ENCODE measurements around the gene SELENOM. TPM values are rescaled to one million over a fixed set of nuclear protein-coding genes. Genes with fewer than 3 reads are reported as not detected.
"Not testable (repeated sequence)": the region's sequence is repeated elsewhere in the genome, so short reads cannot be mapped to it uniquely, and the experiment has no call there.

Gene SELENOM
- total RNA-seq, 1 experiment from 2014 or later, result 16.3 TPM

DNA sequence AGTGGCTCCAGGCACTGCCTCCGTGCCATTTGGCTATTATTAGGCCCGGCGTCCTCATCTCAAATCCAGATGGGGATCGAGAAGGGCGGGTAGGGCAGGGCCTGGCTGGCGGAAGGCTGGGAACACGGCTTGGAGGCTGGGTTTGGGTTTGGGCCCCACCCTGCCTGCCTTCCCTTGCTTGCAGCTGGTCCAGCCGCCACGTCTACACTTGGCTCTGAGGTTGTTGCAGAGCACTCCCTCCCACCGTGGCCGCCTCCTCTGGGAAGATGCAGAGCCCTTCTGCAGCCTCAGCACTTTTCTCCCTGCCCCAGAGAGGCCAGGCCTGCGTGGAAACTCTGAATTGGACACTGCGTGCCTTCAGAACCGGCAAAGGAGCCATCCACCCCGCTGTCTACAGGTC lies 31.4 kb downstream of the SELENOM start (continued):
- TF ChIP-seq, protein P1, sequence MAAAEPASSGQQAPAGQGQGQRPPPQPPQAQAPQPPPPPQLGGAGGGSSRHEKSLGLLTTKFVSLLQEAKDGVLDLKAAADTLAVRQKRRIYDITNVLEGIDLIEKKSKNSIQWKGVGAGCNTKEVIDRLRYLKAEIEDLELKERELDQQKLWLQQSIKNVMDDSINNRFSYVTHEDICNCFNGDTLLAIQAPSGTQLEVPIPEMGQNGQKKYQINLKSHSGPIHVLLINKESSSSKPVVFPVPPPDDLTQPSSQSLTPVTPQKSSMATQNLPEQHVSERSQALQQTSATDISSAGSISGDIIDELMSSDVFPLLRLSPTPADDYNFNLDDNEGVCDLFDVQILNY (CRISPR knock-in tag; IDR thresholded peaks at IDR 0.05), result no peak
- TF ChIP-seq SMAD3 (CRISPR knock-in tag; IDR thresholded peaks at IDR 0.05; ENCODE audit: borderline replicate concordance) (no peak), EMX1 (CRISPR knock-in tag; IDR thresholded peaks at IDR 0.05) (no peak), OVOL2 (CRISPR knock-in tag; IDR thresholded peaks at IDR 0.05; ENCODE audit: borderline replicate concordance) (no peak), TEAD1 (CRISPR knock-in tag; IDR thresholded peaks at IDR 0.05) (no peak), MXD4 (CRISPR knock-in tag; IDR thresholded peaks at IDR 0.05; ENCODE audit: borderline replicate concordance) (no peak), NFATC4 (CRISPR knock-in tag; IDR thresholded peaks at IDR 0.05) (no peak), ZNF671 (CRISPR knock-in tag; IDR thresholded peaks at IDR 0.05) (no peak), NR1H2 (CRISPR knock-in tag; IDR thresholded peaks at IDR 0.05) (no peak), PRRX2 (CRISPR knock-in tag; IDR thresholded peaks at IDR 0.05) (no peak), IRF2 (CRISPR knock-in tag; IDR thresholded peaks at IDR 0.05; ENCODE audit: borderline replicate concordance, low read depth) (no peak), NFYB (CRISPR knock-in tag; conservative IDR thresholded peaks at IDR 0.05; ENCODE audit: low read depth) (no peak)
- TF ChIP-seq, protein P2, sequence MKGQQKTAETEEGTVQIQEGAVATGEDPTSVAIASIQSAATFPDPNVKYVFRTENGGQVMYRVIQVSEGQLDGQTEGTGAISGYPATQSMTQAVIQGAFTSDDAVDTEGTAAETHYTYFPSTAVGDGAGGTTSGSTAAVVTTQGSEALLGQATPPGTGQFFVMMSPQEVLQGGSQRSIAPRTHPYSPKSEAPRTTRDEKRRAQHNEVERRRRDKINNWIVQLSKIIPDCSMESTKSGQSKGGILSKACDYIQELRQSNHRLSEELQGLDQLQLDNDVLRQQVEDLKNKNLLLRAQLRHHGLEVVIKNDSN (CRISPR knock-in tag; IDR thresholded peaks at IDR 0.05), result no peak

- H3K9me3 Mint-ChIP-seq; H3K4me3 Mint-ChIP-seq; H3K4me1 Mint-ChIP-seq; H3K27ac Mint-ChIP-seq; H3K36me3 Mint-ChIP-seq; ATAC-seq; DNase-seq (ENCODE audit: low spot score); H3K27me3 Mint-ChIP-seq (ENCODE audit: low read depth); POLR2A ChIA-PET: not testable (repeated sequence)
- CTCF ChIA-PET, result interaction anchor here (0.7 kb wide), 1 partner anchor 1276 kb away, joined by 3 read pairs; no protein-coding TSS in a partner anchor
Observed at GRCh38 chr22:31073545-31074145, 33.7 kb downstream of the SELENOM start.

GRCh38 chr22:31073125-31073524 lies 34.2 kb downstream of the SELENOM start:
- H3K4me1 Mint-ChIP-seq; DNase-seq (ENCODE audit: low spot score); H3K4me3 Mint-ChIP-seq; ATAC-seq; H3K27ac Mint-ChIP-seq; H3K36me3 Mint-ChIP-seq; H3K9me3 Mint-ChIP-seq; H3K27me3 Mint-ChIP-seq (ENCODE audit: low read depth); POLR2A ChIA-PET: not testable (repeated sequence)
- CTCF ChIA-PET, result interaction anchor here (0.7 kb wide), 1 partner anchor 1277 kb away, joined by 3 read pairs; no protein-coding TSS in a partner anchor

- H3K4me1 Mint-ChIP-seq; H3K9me3 Mint-ChIP-seq; H3K4me3 Mint-ChIP-seq; H3K27me3 Mint-ChIP-seq (ENCODE audit: low read depth); H3K27ac Mint-ChIP-seq; ATAC-seq; H3K36me3 Mint-ChIP-seq; DNase-seq (ENCODE audit: low spot score): not testable (repeated sequence)
- POLR2A ChIA-PET, result interaction anchor here (0.6 to 1.5 kb wide), 2 partner anchors 11 to 29 kb away, joined by 3 to 4 read pairs; partner anchors contain the start of gene SMTN
- CTCF ChIA-PET, result interaction anchor here (1.0 kb wide), 1 partner anchor 11 kb away, joined by 3 read pairs; the partner anchor contains the start of gene SMTN
Observed at GRCh38 chr22:31069691-31070314, 37.6 kb downstream of the SELENOM start.

GRCh38 chr22:31068970-31069369 lies 38.4 kb downstream of the SELENOM start:
- Mint-ChIP-seq H3K4me1 (peaks cover 8% of the 10 kb centered on the region), H3K9me3 (peaks cover 3% of the 10 kb centered on the region), H3K4me3 (no peak overlapping the region), H3K27me3 (ENCODE audit: low read depth) (no peaks in the 10 kb centered on the region; the same call in none of the 2 replicates), H3K27ac (no peak overlapping the region; the same call in 1 of the 2 replicates), H3K36me3 (no peaks in the 10 kb centered on the region)
- ATAC-seq, result peak; percentile 92
- CTCF ChIA-PET, result interaction anchor here (1.0 kb wide), 1 partner anchor 12 kb away, joined by 3 read pairs; the partner anchor contains the start of gene SMTN
- DNase-seq (ENCODE audit: low spot score), result no peak
- TF ChIP-seq, protein P3, sequence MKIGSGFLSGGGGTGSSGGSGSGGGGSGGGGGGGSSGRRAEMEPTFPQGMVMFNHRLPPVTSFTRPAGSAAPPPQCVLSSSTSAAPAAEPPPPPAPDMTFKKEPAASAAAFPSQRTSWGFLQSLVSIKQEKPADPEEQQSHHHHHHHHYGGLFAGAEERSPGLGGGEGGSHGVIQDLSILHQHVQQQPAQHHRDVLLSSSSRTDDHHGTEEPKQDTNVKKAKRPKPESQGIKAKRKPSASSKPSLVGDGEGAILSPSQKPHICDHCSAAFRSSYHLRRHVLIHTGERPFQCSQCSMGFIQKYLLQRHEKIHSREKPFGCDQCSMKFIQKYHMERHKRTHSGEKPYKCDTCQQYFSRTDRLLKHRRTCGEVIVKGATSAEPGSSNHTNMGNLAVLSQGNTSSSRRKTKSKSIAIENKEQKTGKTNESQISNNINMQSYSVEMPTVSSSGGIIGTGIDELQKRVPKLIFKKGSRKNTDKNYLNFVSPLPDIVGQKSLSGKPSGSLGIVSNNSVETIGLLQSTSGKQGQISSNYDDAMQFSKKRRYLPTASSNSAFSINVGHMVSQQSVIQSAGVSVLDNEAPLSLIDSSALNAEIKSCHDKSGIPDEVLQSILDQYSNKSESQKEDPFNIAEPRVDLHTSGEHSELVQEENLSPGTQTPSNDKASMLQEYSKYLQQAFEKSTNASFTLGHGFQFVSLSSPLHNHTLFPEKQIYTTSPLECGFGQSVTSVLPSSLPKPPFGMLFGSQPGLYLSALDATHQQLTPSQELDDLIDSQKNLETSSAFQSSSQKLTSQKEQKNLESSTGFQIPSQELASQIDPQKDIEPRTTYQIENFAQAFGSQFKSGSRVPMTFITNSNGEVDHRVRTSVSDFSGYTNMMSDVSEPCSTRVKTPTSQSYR (CRISPR knock-in tag; IDR thresholded peaks at IDR 0.05), result no peak
- TF ChIP-seq GABPB1 (CRISPR knock-in tag; IDR thresholded peaks at IDR 0.05), result no peak
- no peak for TF ChIP-seq RELA (CRISPR knock-in tag; IDR thresholded peaks at IDR 0.05; ENCODE audit: borderline replicate concordance)
- POLR2A ChIA-PET, result interaction anchor here (0.6 kb wide), 1 partner anchor 29 kb away, joined by 4 read pairs; no protein-coding TSS in a partner anchor
